Bone marrow (tissue), 2 donors: Measurements from ENCODE around the gene CCDC12.

Experiments used
- DNase-seq, 2 donors: peaks; one replicate each; lab custom pipeline; 2025; lab: John Stamatoyannopoulos, UW

Gene CCDC12

GRCh38 chr3:46955801-46956259 lies 20.7 kb downstream of the CCDC12 start:
- no peak for DNase-seq

DNA sequence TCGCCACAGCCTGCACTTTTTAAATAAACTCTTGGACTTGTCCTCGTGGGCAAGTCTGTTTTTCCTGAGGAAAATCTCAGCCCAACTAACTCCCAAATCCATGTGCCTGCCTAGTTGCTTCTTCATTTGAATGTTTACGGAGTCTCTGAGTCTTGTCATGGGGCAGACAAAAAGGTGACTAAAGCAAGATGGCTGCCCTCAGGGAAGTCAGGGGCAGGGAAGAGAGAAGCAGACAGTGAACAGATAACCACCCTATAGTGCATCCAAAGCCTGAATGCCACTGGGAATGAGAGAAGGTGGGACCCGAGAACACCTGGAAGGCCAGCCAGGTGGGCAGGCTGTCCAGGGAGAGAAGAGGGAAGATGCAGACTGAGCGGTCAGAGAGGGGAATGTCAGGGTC lies 21.4 kb downstream of the CCDC12 start:
- DNase-seq: no peak

- no peak for DNase-seq
Measured at GRCh38 chr3:46954178-46954577, 22.4 kb downstream of the CCDC12 start.

DNA sequence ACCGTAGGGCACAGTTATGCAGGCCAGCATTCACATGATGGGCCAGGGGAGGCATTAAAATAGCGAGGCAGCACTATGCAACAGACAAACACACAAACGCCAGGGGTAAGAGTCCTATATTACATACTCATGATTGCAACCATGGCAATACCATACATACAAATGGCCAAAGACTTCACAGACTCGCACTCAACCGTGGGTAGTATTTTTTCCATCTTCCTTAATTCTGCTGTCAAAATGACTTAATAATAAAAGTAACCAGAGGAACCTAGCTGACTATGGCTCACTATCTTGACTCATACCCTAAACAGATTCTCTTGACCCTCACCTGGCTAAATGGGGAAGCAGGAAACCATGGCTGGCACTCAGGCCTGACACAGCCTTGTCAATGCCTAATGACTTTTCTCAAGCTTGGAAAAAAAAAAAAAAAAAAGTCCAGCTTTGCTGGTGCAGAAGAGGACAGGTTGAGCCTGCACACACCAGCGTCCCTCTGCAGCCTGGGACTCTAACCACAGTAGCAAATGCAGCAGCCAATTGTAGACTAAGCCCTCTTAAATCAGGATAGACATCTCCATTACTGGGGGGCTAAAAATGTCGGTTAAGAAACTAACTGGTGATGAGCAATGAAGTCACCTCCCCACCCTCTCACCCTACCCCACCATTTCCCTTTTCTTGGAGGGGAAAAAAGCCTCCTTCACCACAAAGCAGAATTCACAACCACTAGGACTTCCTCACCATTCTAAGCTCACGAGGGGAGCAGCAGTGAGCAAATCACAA lies 23.1 kb downstream of the CCDC12 start:
- peak in 1 of 2 donors; percentile 87 for DNase-seq

DNA sequence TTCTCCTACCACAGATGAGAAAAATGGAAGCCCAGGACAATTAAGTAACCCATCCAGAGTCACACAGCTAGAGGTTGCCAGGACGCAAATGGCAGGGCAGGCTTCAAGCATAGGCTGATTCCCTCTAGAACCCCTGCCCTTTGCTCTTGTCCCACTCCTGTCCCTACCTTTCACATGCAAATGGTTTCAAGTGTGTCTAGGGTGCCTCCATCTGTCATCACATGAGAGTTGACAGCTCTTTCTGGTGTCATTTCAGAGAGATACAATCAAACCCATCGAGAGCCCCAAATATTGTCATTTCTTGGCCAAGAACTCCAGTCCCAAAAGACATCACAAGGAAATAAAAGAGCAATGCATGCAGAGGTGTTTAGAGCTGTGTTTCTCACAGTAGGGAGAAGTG lies 23.7 kb downstream of the CCDC12 start:
- no peak for DNase-seq

DNA sequence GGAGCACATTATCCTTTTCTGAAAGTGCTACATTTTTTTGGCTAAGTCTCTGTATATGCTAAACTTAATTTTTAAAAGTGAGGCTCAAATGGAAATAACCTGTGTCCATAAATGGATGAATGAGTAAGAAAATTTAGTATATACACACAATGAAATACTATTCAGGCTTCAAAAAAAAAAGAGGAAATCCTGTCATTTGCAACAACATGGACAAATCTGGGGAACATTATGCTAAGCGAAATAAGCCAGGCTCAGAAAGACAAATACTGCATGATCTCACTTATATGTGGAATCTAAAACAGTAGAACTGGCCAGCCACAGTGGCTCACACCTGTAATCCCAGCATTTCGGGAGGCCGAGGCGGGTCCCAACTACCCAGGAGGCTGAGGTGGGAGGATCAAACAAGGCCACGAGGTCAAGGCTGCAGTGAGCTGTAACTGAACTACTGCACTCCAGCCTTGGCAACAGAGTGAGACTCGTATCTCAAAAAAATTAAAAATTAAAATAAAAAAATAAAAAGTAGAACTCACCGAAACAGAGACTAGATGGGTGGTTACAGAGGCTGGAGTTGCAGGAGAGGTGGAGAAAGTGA lies 25.8 kb downstream of the CCDC12 start:
- no peak for DNase-seq

GRCh38 chr3:46950177-46950576 lies 26.4 kb downstream of the CCDC12 start:
- no peak for DNase-seq

GRCh38 chr3:46948830-46949671 lies 27.5 kb downstream of the CCDC12 start:
- DNase-seq: no peak

- DNase-seq: peak; percentile 29 to 71
Measured at GRCh38 chr3:46947981-46948791, 28.4 kb downstream of the CCDC12 start.

- no peak for DNase-seq
Measured at GRCh38 chr3:46947546-46947901, 29.0 kb downstream of the CCDC12 start.

- DNase-seq: peak in 1 of 2 donors; percentile 81
Measured at GRCh38 chr3:46946856-46947545, 29.5 kb downstream of the CCDC12 start.

GRCh38 chr3:46946416-46946815 lies 30.1 kb downstream of the CCDC12 start:
- no peak for DNase-seq

DNA sequence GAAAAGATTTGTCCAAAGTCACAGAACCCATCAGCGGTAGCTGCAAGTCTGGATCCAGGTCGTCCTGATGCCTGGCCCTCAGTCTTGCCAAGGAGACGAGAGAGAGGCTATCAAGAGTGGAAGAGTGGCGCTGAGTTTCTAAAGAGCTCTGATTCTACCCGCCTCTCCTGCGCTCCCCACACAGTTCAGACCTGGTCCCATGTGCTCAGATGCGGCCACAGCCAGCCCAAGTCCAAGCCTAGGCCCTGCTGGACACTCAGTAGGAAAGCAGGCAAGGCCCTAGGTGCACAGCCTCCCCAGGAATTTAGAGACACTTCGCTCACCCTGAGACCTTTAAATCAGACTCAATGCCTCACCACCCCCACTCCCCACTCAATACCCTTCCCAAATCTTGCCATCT lies 32.4 kb downstream of the CCDC12 start:
- DNase-seq: no peak

DNA sequence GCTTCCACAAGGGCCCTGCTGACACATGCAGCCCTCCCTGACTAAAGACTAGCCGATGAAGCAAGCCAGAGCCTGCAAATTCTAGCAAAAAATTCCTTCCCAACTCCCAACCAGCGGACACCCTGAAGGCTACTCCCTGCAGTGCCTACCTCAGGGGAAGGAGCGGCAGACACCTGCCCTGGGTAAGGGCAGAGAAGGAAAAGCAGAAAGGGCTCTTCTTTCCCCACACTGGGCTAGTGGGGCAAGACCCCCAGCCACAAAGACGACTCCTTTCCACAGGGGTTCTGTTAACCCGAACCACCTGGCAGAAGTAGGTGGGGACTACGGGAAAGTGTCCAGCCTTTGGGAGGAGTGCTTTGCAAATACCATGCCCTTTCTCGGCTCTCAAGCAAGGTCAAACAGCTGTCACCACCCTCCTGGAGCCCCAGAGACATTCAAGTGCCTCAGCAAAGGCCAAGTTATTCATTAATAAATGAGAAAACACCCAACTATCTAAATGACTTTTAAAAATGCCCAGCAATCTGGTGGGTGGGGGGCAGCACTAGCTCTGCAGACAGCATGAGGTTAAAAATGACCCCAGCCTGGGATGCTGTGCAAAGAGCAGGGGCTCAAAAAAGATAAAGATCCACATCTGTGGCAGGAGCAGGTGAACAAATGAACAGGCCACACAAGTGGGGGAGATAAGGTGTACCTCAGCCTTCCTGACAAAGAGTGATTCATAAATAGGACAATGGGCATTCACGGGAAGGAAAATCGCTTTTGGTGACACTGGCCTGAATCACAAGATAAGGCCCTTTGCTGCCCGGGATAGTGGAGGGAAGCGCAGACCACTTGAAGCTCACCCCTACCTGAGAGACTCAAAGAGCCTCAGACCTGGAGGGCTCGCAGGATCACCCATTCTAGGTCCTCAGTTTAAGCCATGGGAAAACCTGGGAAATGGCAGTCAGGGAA lies 33.0 kb downstream of the CCDC12 start:
- DNase-seq: no peak

DNA sequence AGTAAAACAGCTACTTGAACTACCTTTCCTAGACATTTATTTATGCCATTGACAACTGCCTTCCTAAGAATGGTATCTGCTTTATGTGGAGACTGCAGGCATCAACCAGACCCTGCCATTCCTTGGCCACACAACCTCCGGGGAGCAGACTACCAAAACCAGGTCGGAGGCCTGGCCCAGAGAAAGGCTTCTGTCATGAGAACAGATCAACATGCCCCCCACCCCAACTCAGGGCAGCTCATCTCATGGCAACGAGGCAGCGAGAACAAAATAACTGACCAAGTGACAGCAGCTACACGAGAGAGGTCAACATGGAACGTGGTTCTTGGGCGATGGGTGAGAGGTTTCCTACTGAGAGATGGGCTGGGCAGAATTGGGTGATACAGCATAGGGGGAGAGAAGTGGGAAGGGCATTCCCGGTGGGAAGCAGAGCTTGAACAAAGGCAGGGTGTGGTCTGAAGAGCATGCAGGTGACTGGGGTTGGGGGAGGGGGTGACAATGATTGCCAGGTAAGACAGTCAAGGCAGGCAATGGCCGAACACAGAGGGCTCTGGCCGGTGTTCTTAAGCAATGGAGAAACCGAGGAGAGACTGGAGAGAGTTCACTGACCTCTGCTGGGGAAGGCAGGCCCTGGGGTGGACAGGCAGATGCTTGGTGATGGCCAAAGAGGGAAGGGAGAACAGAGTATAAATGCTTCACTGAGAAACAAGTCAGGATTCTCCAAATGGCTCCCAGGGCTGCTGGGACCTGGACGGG lies 33.9 kb downstream of the CCDC12 start:
- no peak for DNase-seq

- DNase-seq: no peak
Measured at GRCh38 chr3:46942076-46942475, 34.5 kb downstream of the CCDC12 start.

GRCh38 chr3:46939578-46940445 lies 36.7 kb downstream of the CCDC12 start:
- no peak for DNase-seq

GRCh38 chr3:46938118-46938517 lies 38.4 kb downstream of the CCDC12 start:
- DNase-seq: no peak
